ENCODE measurements around the gene MYO18B. TPM values are rescaled to one million over a fixed set of nuclear protein-coding genes. Genes with fewer than 3 reads are reported as not detected.

Gene MYO18B
- total and polyA plus RNA-seq, 2 of the 4 experiments (the other 2 are of a cell fraction) = under 0.01 TPM; not detected in 1

GRCh38 chr22:25875461-25875860 is 133.5 kb downstream of the MYO18B start:
- Histone ChIP-seq H3K9me3 (ENCODE audit: control insufficient read depth, insufficient read depth, low read length) (peaks cover 8% of the 10 kb centered on the region; the same call in 1 of the 2 replicates), H2AFZ (replicated peaks; ENCODE audit: low read length, poor library complexity) (no peak overlapping the region), H4K5ac (ENCODE audit: low read depth, low read length) (no peak overlapping the region), H2BK20ac (ENCODE audit: low read depth, low read length) (no peak overlapping the region), H4K91ac (ENCODE audit: insufficient read depth, low read depth, low read length) (no peak overlapping the region), H3K79me1 (ENCODE audit: low read depth in 1 of 2, low read length in 2 of 2) (no peaks in the 10 kb centered on the region), H4K8ac (ENCODE audit: low read depth in 2 of 2, low read length in 2 of 2) (no peak overlapping the region), H3K18ac (ENCODE audit: low read depth, low read length) (no peak overlapping the region), H3K4me3 (ENCODE audit: insufficient read depth, low read depth, low read length) (no peak overlapping the region), H2AK9ac (replicated peaks; ENCODE audit: low read depth, low read length, poor library complexity) (no peak overlapping the region), H3K9me1 (ENCODE audit: insufficient read depth, low read length) (no peaks in the 10 kb centered on the region), H2BK120ac (ENCODE audit: low read depth, low read length) (no peak overlapping the region), H3K56ac (ENCODE audit: extremely low read depth, insufficient read depth, low read length) (no peak overlapping the region), H3K9ac (ENCODE audit: low read depth, low read length) (no peak overlapping the region), H3K36me3 (ENCODE audit: control insufficient read depth, insufficient read depth, low read length) (no peaks in the 10 kb centered on the region), H3K23ac (ENCODE audit: low read depth, low read length) (no peak overlapping the region), H2BK15ac (ENCODE audit: low read depth, low read length) (no peak overlapping the region), H2BK5ac (ENCODE audit: low read depth, low read length, poor library complexity, severe bottlenecking) (no peak overlapping the region), H3K4ac (ENCODE audit: low read depth, low read length) (no peak overlapping the region), H3K27ac (ENCODE audit: insufficient read depth, low read length) (no peak overlapping the region), H3K4me1 (ENCODE audit: control insufficient read depth, insufficient read depth, low read length) (no peaks in the 10 kb centered on the region), H3K4me2 (ENCODE audit: low read depth, low read length) (no peak overlapping the region), H2AK5ac (ENCODE audit: low read depth, low read length) (no peak overlapping the region), H3K27me3 (ENCODE audit: control insufficient read depth, insufficient read depth, low read length) (no peaks in the 10 kb centered on the region), H3K14ac (replicated peaks; ENCODE audit: low read depth, low read length) (no peak overlapping the region), H4K20me1 (ENCODE audit: insufficient read depth, low read length) (no peaks in the 10 kb centered on the region)
- dilution Hi-C loops (cut with HindIII; ENCODE audit: low sequenced_read_pairs, unreplicated experiment) = no loop called here
- intact Hi-C loops (cut with micrococcal nuclease) = no loop called here
- ChIA-PET CTCF (interaction anchor here (0.8 kb wide), 1 partner anchor 14 kb away, joined by 3 read pairs; no protein-coding TSS in a partner anchor), POLR2A (ENCODE audit: unreplicated experiment) (no interaction called here)
- ATAC-seq (ENCODE audit: low read depth) = no peak
- TF ChIP-seq RAD21 (IDR thresholded peaks at IDR 0.05; ENCODE audit: low read length) (no peak), POLR2A (IDR thresholded peaks at IDR 0.05; ENCODE audit: low read depth, low read length) (no peak), RFX5 (IDR thresholded peaks at IDR 0.05; ENCODE audit: low read depth, low read length) (no peak), CEBPB (IDR thresholded peaks at IDR 0.05; ENCODE audit: low read depth, low read length) (no peak)
- no CpG with 5 or more reads among the region's 2 CpGs for WGBS, 2 experiments (ENCODE audit: extremely low coverage in 2 of 2, insufficient read length in 1 of 2)
- no peak for DNase-seq
- in situ Hi-C loops (cut with MboI; ENCODE audit: low sequenced_read_pairs) = no loop called here
- BruUV-seq (replicated peaks) = no TSS peak
